Measurements from ENCODE around the gene CDK7. TPM values are rescaled to one million over a fixed set of nuclear protein-coding genes. Genes with fewer than 3 reads are reported as not detected.

Gene CDK7
- total RNA-seq, 1 donor = 91.1 TPM

DNA sequence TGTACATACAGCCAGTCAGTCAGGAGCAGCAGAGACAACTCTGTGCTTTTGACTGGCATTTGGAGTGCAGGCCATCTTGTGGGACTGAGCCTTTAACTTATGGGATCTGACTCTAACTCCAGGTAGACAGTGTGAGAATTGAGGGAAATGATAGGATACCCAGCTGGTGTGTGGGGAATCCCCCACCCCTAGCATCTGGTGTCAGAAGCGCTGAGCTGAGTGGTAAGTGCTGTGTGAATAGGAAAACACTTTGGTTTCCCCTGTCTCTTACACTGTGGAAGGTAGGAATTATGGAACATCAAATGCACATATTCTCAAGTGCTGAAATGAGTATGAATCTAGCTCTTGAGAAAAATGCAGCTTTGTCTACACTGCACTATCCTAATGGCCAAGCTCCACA is 54.0 kb downstream of the CDK7 start:
- DNase-seq (ENCODE audit: low read depth) = no peak
- H3K4me3 ChIP-seq (ENCODE audit: low read depth, low read length) = no peak overlapping the region
- TF ChIP-seq, protein P1, sequence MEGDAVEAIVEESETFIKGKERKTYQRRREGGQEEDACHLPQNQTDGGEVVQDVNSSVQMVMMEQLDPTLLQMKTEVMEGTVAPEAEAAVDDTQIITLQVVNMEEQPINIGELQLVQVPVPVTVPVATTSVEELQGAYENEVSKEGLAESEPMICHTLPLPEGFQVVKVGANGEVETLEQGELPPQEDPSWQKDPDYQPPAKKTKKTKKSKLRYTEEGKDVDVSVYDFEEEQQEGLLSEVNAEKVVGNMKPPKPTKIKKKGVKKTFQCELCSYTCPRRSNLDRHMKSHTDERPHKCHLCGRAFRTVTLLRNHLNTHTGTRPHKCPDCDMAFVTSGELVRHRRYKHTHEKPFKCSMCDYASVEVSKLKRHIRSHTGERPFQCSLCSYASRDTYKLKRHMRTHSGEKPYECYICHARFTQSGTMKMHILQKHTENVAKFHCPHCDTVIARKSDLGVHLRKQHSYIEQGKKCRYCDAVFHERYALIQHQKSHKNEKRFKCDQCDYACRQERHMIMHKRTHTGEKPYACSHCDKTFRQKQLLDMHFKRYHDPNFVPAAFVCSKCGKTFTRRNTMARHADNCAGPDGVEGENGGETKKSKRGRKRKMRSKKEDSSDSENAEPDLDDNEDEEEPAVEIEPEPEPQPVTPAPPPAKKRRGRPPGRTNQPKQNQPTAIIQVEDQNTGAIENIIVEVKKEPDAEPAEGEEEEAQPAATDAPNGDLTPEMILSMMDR (IDR thresholded peaks at IDR 0.05; ENCODE audit: insufficient read depth, low read depth, low read length) = no peak

DNA sequence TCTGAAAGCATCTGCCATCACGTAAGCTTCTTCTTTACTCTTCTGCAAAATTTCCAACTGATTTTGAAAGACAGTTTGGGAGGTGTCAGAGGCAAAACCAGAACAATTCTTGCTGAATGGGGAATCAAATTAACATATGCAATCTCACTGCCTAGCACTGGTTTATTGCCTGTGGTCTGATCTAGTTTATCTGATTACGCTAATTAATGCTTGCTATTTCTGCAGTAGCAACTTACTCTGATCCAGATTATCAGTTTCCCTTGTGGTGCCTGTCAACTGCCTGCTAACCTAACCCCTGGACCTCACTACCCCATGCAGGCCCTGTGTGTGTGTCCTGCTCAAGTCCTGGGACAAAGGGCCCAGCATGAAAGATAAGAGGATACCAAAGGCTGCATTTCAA is 57.6 kb downstream of the CDK7 start:
- TF ChIP-seq, protein P1 (IDR thresholded peaks at IDR 0.05; ENCODE audit: insufficient read depth, low read depth, low read length) = no peak
- DNase-seq (ENCODE audit: low read depth) = no peak
- H3K4me3 ChIP-seq (ENCODE audit: low read depth, low read length) = no peak overlapping the region

DNA sequence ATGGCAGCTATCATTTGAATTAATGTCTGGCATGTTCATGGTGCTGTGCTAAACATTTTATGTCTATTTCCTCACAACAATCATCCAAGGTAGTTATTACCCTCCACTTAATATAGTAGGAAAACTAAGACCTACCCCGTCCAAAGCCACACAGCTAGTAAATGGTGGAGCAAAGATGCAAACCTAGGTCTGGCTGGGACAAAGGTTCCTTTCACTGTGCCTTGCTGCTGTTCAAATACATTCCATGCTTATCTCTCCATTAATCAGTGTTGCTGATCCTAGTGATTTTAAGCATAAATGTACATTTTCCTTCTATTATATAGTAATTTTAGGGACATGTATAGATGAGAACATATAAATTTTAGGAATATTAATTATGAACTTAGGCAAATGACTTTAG is 59.2 kb downstream of the CDK7 start:
- TF ChIP-seq, protein P1 (IDR thresholded peaks at IDR 0.05; ENCODE audit: insufficient read depth, low read depth, low read length) = no peak
- no peak overlapping the region for H3K4me3 ChIP-seq (ENCODE audit: low read depth, low read length)
- no peak for DNase-seq (ENCODE audit: low read depth)

DNA sequence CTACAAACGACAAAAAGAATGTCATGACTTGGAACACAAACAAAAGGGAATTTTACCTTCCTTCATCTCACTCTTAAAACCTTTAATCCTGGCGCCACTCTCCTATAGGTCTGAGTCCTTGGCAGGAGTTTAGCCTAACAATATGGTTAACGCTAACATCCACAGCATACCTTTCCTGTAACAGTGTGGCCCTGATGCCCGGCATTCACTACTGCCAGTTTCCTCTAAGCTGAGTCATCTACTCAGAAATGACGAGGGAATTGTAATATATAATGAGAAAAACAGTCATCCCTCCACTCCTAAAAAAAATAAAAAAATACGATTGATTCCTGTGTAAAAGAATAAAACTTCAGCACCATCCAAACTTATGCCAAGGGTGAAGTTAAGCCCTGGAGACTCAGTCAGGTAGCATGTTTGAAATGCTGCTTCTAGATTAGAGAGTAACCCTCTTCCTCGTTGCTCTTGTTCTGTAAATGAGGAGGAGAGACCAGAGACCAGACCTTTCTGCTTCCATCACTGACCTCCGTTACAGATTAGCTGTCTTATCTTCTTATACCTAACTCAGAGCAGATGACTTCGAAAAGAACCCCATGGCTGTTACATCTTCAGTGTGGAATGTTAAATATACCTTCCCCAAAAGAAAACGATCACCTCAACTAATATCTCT is 60.5 kb downstream of the CDK7 start:
- H3K4me3 ChIP-seq (ENCODE audit: low read depth, low read length) = no peak overlapping the region
- TF ChIP-seq, protein P1 (IDR thresholded peaks at IDR 0.05; ENCODE audit: insufficient read depth, low read depth, low read length) = no peak
- no peak for DNase-seq (ENCODE audit: low read depth)

DNA sequence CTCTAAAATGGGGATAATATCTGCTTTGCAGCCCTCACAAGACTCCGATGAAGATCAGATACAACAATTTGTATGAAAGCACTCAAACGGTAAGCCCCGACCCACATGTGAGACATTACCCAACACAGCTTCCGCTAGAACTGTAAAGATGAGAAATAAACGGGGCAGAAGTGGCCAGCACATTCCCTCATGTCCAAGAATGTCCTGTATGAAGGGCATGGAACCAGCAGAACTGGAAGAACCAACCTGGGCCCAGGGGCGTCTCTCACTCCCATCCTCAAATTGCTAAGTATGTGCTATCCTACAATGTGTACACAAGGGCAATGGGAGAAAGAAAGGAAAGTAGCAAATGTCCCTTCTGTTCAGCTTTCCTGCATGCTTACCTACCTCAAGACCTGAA is 64.9 kb downstream of the CDK7 start:
- TF ChIP-seq, protein P1 (IDR thresholded peaks at IDR 0.05; ENCODE audit: insufficient read depth, low read depth, low read length) = no peak
- H3K4me3 ChIP-seq (ENCODE audit: low read depth, low read length) = no peak overlapping the region
- no peak for DNase-seq (ENCODE audit: low read depth)

DNA sequence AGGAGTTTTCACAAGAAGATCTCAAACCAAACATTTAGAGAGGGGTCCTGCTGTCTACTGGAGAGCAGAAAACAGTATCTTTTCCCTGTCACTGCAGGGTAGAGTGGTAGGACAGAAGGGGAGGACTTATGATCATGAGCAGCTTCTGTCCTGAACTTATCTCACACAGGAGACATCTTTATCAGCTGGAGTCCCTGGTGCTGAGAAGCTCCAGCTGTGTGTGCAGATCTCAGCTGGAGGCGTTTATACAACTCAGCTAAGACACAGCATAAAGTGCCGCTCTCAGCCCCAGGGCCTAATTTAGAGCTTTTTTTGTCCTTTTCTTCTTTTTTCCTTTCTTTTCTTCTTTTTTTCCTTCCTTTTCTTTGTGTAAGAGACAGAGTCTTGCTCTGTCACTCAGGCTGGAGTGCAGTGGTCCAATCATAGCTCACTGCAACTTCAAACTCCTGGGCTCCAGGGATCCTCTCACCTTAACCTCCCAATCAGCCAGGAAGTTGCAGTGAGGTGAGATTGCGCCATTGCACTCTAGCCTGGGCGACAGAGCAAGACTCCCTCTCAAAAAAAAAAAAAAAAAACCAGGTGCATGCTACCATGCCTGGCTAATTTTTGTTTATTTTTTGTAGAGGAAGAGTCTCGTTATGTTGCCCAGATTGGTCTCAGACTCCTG is 66.0 kb downstream of the CDK7 start:
- no peak overlapping the region for H3K4me3 ChIP-seq (ENCODE audit: low read depth, low read length)
- peak; percentile 64 for DNase-seq (ENCODE audit: low read depth)
- TF ChIP-seq, protein P1 (IDR thresholded peaks at IDR 0.05; ENCODE audit: insufficient read depth, low read depth, low read length) = no peak
